K562 (cell line): ENCODE data around the gene GNG7. TPM values are rescaled to one million over a fixed set of nuclear protein-coding genes. Genes with fewer than 3 reads are reported as not detected.

ENCODE experiments used
- ATAC-seq: fragments of 200-7000 bp; cut with Tn5 transposase; 3 replicates; pipeline ENCODE4 v1.9.1; 2020; ENCODE audit warnings: moderate library complexity
- BruUV-seq: library from RNA; stranded (reverse); fragments of 400-500 nt; replicated peaks from 2 replicates; lab custom pipeline; 2021; lab: Mats Ljungman, UMichigan
- CTCF ChIA-PET: fragments of 300-600 bp; formaldehyde crosslinking; extraction: SDS; loops from one replicate; lab custom pipeline; 2021; ENCODE audit warnings: low intra/inter-chr PET ratio; lab: Yijun Ruan, JAX
- POLR2A ChIA-PET: fragments of 300-600, 350-650 bp; sonication (Branson Sonifier 250); formaldehyde crosslinking; extraction: SDS; loops from one replicate; lab custom pipeline; 2021; ENCODE audit warnings: antibody characterized with exemption, inconsistent platforms; lab: Yijun Ruan, JAX
- DNase-seq, 4 experiments: peaks; one replicate each; pipeline versions ENCODE4 v3.0.0 to v3.0.0-alpha.2; 2011 to 2018; ENCODE audit warnings: low spot score in 3 of 4, mixed read lengths in 3 of 4; ENCODE audit errors: extremely low read depth in 1 of 4
- FAIRE-seq: peaks from 2 replicates; lab custom pipeline; 2011; peaks lifted over from hg19 to GRCh38; lab: Jason Lieb, UNC
- H2AFZ ChIP-seq: 2 replicates; pipeline ENCODE4 v1.6.0; 2011; ENCODE audit warnings: low read depth, low read length, control low read depth, inconsistent platforms
- H3K27ac ChIP-seq: fragments of 200-600 bp; 3 replicates; pipeline ENCODE4 v1.8.0; 2011; ENCODE audit warnings: low read depth, mild to moderate bottlenecking, control low read depth, inconsistent platforms, low read length, moderate library complexity, mixed read lengths; ENCODE audit errors: extremely low read depth
- H3K27me3 ChIP-seq, 2 experiments: fragments of 300-600 bp in 1 of 2; 2 replicates in 1 of 2; 3 replicates in 1 of 2; pipeline versions ENCODE4 v1.6.0 to v1.8.0; 2011; ENCODE audit warnings: inconsistent platforms in 2 of 2, low read length in 2 of 2, mild to moderate bottlenecking in 1 of 2, mixed read lengths in 1 of 2, moderate library complexity in 1 of 2; ENCODE audit not compliant: control insufficient read depth in 2 of 2, insufficient read depth in 2 of 2
- H3K36me3 ChIP-seq: fragments of 300-600 bp; 3 replicates; pipeline ENCODE4 v1.8.0; 2011; ENCODE audit warnings: mild to moderate bottlenecking, low read length, inconsistent platforms; ENCODE audit not compliant: control insufficient read depth, insufficient read depth
- H3K4me1 ChIP-seq, 2 experiments: fragments of 200-600 bp in 1 of 2; replicated peaks in 1 of 2; 2 replicates in 1 of 2; 3 replicates in 1 of 2; pipeline versions ENCODE4 v1.5.1 to v1.8.0; 2011; ENCODE audit warnings: inconsistent platforms in 2 of 2, low read length in 2 of 2, mild to moderate bottlenecking in 1 of 2, mixed read lengths in 1 of 2, moderate library complexity in 1 of 2; ENCODE audit not compliant: control insufficient read depth in 2 of 2, insufficient read depth in 2 of 2
- H3K4me2 ChIP-seq: 2 replicates; pipeline ENCODE4 v1.6.1; 2011; ENCODE audit warnings: low read length, control low read depth, inconsistent platforms, mixed read lengths; ENCODE audit not compliant: insufficient read depth
- H3K4me3 ChIP-seq: fragments of 200-600 bp; sonication (generic), shearing (Covaris generic); 2 replicates; pipeline ENCODE4 v1.5.1; 2016; ENCODE audit warnings: control low read depth, inconsistent platforms
- H3K79me2 ChIP-seq: fragments of 200-600 bp; 3 replicates; pipeline ENCODE4 v1.8.0; 2011; ENCODE audit warnings: low read length, inconsistent platforms; ENCODE audit not compliant: control insufficient read depth, insufficient read depth
- H3K9ac ChIP-seq, 2 experiments: 2 replicates each; pipeline versions ENCODE4 v1.6.0 to v1.6.1; 2011; ENCODE audit warnings: low read depth in 2 of 2, low read length in 2 of 2, control low read depth in 1 of 2, inconsistent platforms in 1 of 2, mild to moderate bottlenecking in 1 of 2, mixed read lengths in 1 of 2; ENCODE audit not compliant: insufficient read depth in 1 of 2
- H3K9me1 ChIP-seq: one replicate; pipeline ENCODE4 v1.6.0; 2011; ENCODE audit warnings: inconsistent platforms, mild to moderate bottlenecking, low read length, moderate library complexity; ENCODE audit not compliant: control insufficient read depth, insufficient read depth
- H3K9me3 ChIP-seq: replicated peaks from 2 replicates; pipeline ENCODE4 v1.5.1; 2011; ENCODE audit warnings: low read depth, low read length, inconsistent platforms; ENCODE audit not compliant: control insufficient read depth, insufficient read depth
- H4K20me1 ChIP-seq: replicated peaks from 2 replicates; pipeline ENCODE4 v1.6.1; 2011; ENCODE audit warnings: low read length, inconsistent platforms, mixed read lengths; ENCODE audit not compliant: control insufficient read depth, insufficient read depth
- KDM1A ChIP-seq, 2 experiments: fragments of 450-650 bp; IDR thresholded peaks; 2 replicates each; pipeline ENCODE4 v1.6.1; 2016; ENCODE audit warnings: mild to moderate bottlenecking in 2 of 2
- WGBS: fragments of 100-300 bp; shearing (Covaris generic); methylation state at CpG from one replicate; pipeline ENCODE4 v1.1.6; 2016; ENCODE audit warnings: low coverage, mixed read lengths; ENCODE audit not compliant: insufficient coverage; ENCODE audit errors: missing lambda C conversion rate; 5-methylcytosine and 5-hydroxymethylcytosine counted together
- in situ Hi-C: fragments of 300-500 bp; cut with MboI; formaldehyde crosslinking; loops from 4 replicates; pipeline ENCODE4 v1.15.0; 2018; ENCODE audit warnings: inconsistent platforms, mixed read lengths
- intact Hi-C: fragments of 100-400 bp; cut with micrococcal nuclease; formaldehyde crosslinking; loops from 2 replicates; pipeline ENCODE4 v1.14.2; 2022
- polyA plus RNA-seq, 8 experiments: library from polyadenylated mRNA; depleted of rRNA in 4 of 8; stranded (reverse) in 5 of 8; unstranded in 3 of 8; fragments of >200 nt; fragmentation: Nextera tagmentation in 2 of 8; fragmentation: Illumina TruSeq in 1 of 8; extraction: Ambion mirVana in 2 of 8; extraction: Trizol in 1 of 8; gene quantifications; 2 replicates each; pipeline versions ENCODE4 v1.2.1 to v1.2.3, GENCODE V29; 2011 to 2014; ENCODE audit warnings: inconsistent platforms in 1 of 8, missing spikeins in 1 of 8
- total RNA-seq, 7 experiments: library from RNA; depleted of rRNA in 6 of 7; stranded (reverse); fragments of >200 nt in 6 of 7; fragmentation: Illumina TruSeq in 2 of 7; extraction: Trizol in 2 of 7; gene quantifications; 2 replicates each; pipeline versions ENCODE4 v1.2.1 to v1.2.3, GENCODE V29; 2011 to 2021; ENCODE audit warnings: low replicate concordance in 1 of 7
- TF ChIP-seq, protein P1 (sequence below): fragments of 450-650 bp; IDR thresholded peaks from 2 replicates; pipeline ENCODE4 v1.6.1; 2017; ENCODE audit warnings: antibody characterized with exemption, mild to moderate bottlenecking

Gene GNG7
- total and polyA plus RNA-seq, 9 of the 15 experiments (the other 6 are each of a cell fraction or from before 2014, with no cell fraction given) = 0.01 to 0.20 (median 0.06) TPM; not detected in 1

DNA sequence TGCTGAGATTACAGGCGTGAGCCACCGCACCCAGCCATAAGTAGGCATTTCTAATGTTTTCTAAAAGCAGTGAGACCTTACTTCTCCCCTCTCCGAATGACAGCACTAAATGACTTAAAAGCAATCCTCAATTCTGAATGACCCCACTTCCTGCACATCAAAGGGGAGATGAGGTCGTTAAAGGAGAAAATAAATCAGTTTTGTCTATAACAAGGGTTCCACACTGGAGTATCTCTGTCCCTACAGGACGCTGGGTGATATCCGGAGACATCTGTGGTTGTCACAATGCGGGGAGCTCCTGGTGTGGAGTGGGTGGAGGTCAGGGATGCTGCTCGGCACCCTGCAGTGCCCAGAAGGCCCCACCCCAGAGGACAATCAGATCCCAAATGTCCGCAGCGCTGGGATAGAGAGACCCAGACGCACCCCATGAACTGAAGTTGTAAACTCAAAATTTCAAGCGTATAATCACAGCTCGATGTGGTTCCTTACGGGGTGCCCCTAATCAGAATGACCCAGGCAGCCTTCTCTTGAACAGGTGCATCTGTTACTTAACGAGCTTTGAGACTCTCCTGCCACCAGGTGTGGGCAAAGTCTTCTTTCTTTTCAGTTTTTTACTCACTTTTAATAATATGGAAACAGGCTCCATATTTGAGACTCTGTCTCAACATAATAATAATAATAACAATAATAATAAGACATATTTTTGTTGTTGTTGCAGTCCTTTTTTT is 2.9 kb downstream of the GNG7 start:
- no peak overlapping the region for H3K9ac ChIP-seq
- TF ChIP-seq KDM1A (IDR thresholded peaks at IDR 0.05) = 0 out of 4 replicates have a peak, but pooled peaks of 1 of the 2 experiments have one; percentile 36
- TF ChIP-seq, protein P1, sequence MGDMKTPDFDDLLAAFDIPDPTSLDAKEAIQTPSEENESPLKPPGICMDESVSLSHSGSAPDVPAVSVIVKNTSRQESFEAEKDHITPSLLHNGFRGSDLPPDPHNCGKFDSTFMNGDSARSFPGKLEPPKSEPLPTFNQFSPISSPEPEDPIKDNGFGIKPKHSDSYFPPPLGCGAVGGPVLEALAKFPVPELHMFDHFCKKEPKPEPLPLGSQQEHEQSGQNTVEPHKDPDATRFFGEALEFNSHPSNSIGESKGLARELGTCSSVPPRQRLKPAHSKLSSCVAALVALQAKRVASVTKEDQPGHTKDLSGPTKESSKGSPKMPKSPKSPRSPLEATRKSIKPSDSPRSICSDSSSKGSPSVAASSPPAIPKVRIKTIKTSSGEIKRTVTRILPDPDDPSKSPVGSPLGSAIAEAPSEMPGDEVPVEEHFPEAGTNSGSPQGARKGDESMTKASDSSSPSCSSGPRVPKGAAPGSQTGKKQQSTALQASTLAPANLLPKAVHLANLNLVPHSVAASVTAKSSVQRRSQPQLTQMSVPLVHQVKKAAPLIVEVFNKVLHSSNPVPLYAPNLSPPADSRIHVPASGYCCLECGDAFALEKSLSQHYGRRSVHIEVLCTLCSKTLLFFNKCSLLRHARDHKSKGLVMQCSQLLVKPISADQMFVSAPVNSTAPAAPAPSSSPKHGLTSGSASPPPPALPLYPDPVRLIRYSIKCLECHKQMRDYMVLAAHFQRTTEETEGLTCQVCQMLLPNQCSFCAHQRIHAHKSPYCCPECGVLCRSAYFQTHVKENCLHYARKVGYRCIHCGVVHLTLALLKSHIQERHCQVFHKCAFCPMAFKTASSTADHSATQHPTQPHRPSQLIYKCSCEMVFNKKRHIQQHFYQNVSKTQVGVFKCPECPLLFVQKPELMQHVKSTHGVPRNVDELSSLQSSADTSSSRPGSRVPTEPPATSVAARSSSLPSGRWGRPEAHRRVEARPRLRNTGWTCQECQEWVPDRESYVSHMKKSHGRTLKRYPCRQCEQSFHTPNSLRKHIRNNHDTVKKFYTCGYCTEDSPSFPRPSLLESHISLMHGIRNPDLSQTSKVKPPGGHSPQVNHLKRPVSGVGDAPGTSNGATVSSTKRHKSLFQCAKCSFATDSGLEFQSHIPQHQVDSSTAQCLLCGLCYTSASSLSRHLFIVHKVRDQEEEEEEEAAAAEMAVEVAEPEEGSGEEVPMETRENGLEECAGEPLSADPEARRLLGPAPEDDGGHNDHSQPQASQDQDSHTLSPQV = no peak
- TF ChIP-seq, all 486 proteins: peak for 1
- Histone ChIP-seq H4K20me1 (no peaks in the 10 kb centered on the region), H3K9me3 (no peaks in the 10 kb centered on the region), H3K9me1 (no peaks in the 10 kb centered on the region), H3K36me3 (no peaks in the 10 kb centered on the region), H3K27ac (no peak overlapping the region), H3K4me1 (peaks cover 0 to 13% of the 10 kb centered on the region in 2 experiments; a peak in 2 of 5 replicates), H3K4me2 (no peak overlapping the region), H3K79me2 (no peaks in the 10 kb centered on the region), H3K4me3 (no peak overlapping the region), H2AFZ (no peak overlapping the region), H3K27me3 (peaks cover 28 to 64% of the 10 kb centered on the region in 2 experiments; a peak in 4 of 5 replicates)
- in situ Hi-C loops = no loop called here
- ChIA-PET POLR2A (interaction anchor here (0.6 to 1.0 kb wide), 3 partner anchors 16 to 243 kb away, joined by 3 read pairs; partner anchors contain the start of gene LMNB2), CTCF (no interaction called here)
- 6% methylated on average over 15 of the region's 15 CpGs for WGBS
- DNase-seq (no peak), FAIRE-seq (no peak), ATAC-seq (no peak)
- intact Hi-C loops = no loop called here
- BruUV-seq = no TSS peak
